Stimulated activated CD4-positive, alpha-beta T cell treated with anti-CD3 and anti-CD28 coated beads, Interleukin-12 subunit alpha, Interleukin-12 subunit beta, amount 100 ng/mL, for 24 hours (primary cell): ENCODE results near the gene RPS3A.
A peak's percentile ranks its signal among the peaks of the same experiment; 100 is the strongest.
"Not testable (repeated sequence)": the region's sequence is repeated elsewhere in the genome, so short reads cannot be mapped to it uniquely, and the experiment has no call there.

Experiments used
- DNase-seq, 2 experiments: peaks; one replicate each; pipeline ENCODE4 v3.0.0-alpha.2; 2020; ENCODE audit warnings: low read depth in 2 of 2

The RPS3A gene

GRCh38 chr4:151099229-151099975, at the start of gene RPS3A:
RPS3A (plus strand) TSS chr4:151099628; CDS start chr4:151099653, 25 bp downstream.
- peak; percentile 96 to 99 for DNase-seq

GRCh38 chr4:151052785-151053184, 46.6 kb upstream of the RPS3A start:
- no peak for DNase-seq

GRCh38 chr4:151055539-151055938, 43.9 kb upstream of the RPS3A start:
- no peak for DNase-seq

- not testable (repeated sequence) for DNase-seq
Measured at GRCh38 chr4:151063143-151063542, 36.3 kb upstream of the RPS3A start.

GRCh38 chr4:151067316-151067970, 32.0 kb upstream of the RPS3A start:
- no peak for DNase-seq

- no peak for DNase-seq
Measured at GRCh38 chr4:151074416-151074916, 25.0 kb upstream of the RPS3A start.

GRCh38 chr4:151077978-151078377, 21.4 kb upstream of the RPS3A start:
- DNase-seq = not testable (repeated sequence)

GRCh38 chr4:151087467-151087866, 12.0 kb upstream of the RPS3A start:
- DNase-seq = no peak

GRCh38 chr4:151091047-151091446, 8.4 kb upstream of the RPS3A start:
- DNase-seq = no peak

- no peak for DNase-seq
Measured at GRCh38 chr4:151092488-151092887, 6.9 kb upstream of the RPS3A start.

- DNase-seq = no peak
Measured at GRCh38 chr4:151093203-151093602, 6.2 kb upstream of the RPS3A start.

- no peak for DNase-seq
Measured at GRCh38 chr4:151094290-151094751, 5.1 kb upstream of the RPS3A start.

GRCh38 chr4:151095142-151095541, 4.3 kb upstream of the RPS3A start:
- DNase-seq = no peak

- no peak for DNase-seq
Measured at GRCh38 chr4:151097759-151098158, 1.7 kb upstream of the RPS3A start.

GRCh38 chr4:151098979-151099228, 524 bp upstream of the RPS3A start:
- no peak for DNase-seq

GRCh38 chr4:151099976-151100417, 569 bp downstream of the RPS3A start:
- no peak for DNase-seq

GRCh38 chr4:151100531-151100930, 1.1 kb downstream of the RPS3A start:
- no peak for DNase-seq

GRCh38 chr4:151103758-151104157, 4.3 kb downstream of the RPS3A start:
- no peak for DNase-seq

- DNase-seq = no peak
Measured at GRCh38 chr4:151104621-151105020, 5.2 kb downstream of the RPS3A start.

GRCh38 chr4:151105454-151106032, 6.1 kb downstream of the RPS3A start:
- no peak for DNase-seq

GRCh38 chr4:151107063-151107462, 7.6 kb downstream of the RPS3A start:
- no peak for DNase-seq

GRCh38 chr4:151110236-151110635, 10.8 kb downstream of the RPS3A start:
- DNase-seq = no peak

- DNase-seq = no peak
Measured at GRCh38 chr4:151114338-151114737, 14.9 kb downstream of the RPS3A start.
